B cell (primary cell): ENCODE data around the gene TCEAL3. TPM values are rescaled to one million over a fixed set of nuclear protein-coding genes. Genes with fewer than 3 reads are reported as not detected.
"Not testable (repeated sequence)": the region's sequence is repeated elsewhere in the genome, so short reads cannot be mapped to it uniquely, and the experiment has no call there.

Experiments
- ATAC-seq: fragments of 200-7000 bp; cut with Tn5 transposase; one replicate; pipeline ENCODE4 v1.10.0; 2021; ENCODE audit warnings: low read depth, mild to moderate bottlenecking, moderate number of reproducible peaks, moderate library complexity
- CTCF ChIA-PET: fragments of 350-600 bp; sonication (Branson Sonifier 250); formaldehyde crosslinking; loops from one replicate; lab custom pipeline; 2021; ENCODE audit warnings: antibody characterized with exemption, inconsistent platforms; lab: Charles Lee
- POLR2A ChIA-PET: fragments of 350-600 bp; sonication (Branson Sonifier 250); formaldehyde crosslinking; loops from one replicate; lab custom pipeline; 2021; ENCODE audit warnings: antibody characterized with exemption; lab: Charles Lee
- DNase-seq: peaks from one replicate; pipeline ENCODE4 v3.0.0; 2013
- H2AFZ ChIP-seq: 2 replicates; pipeline ENCODE4 v1.6.1; 2012; ENCODE audit warnings: mild to moderate bottlenecking, low read depth, low read length; ENCODE audit not compliant: insufficient read depth, poor library complexity, severe bottlenecking
- H3K27ac ChIP-seq, 2 donors: 1 replicate in 1 of 2; 2 replicates in 1 of 2; pipeline ENCODE4 v1.5.1; 2012 to 2013; ENCODE audit warnings: low read length in 2 of 2, mild to moderate bottlenecking in 2 of 2, moderate library complexity in 1 of 2
- H3K27me3 ChIP-seq, 4 experiments: fragments of 200-600 bp in 1 of 4; sonication (generic) in 1 of 4; replicated peaks in 1 of 4; 1 replicate in 2 of 4; 2 replicates in 2 of 4; pipeline versions ENCODE4 v1.6.1 to v1.7.0; 2013 to 2016; ENCODE audit warnings: low read length in 3 of 4, mild to moderate bottlenecking in 2 of 4, mixed read lengths in 1 of 4, moderate library complexity in 1 of 4; ENCODE audit not compliant: insufficient read depth in 4 of 4, control insufficient read depth in 3 of 4; ENCODE audit errors: control extremely low read depth in 1 of 4
- H3K36me3 ChIP-seq, 2 experiments: replicated peaks in 1 of 2; 1 replicate in 1 of 2; 2 replicates in 1 of 2; pipeline versions ENCODE4 v1.6.1 to v1.7.1; 2013; ENCODE audit warnings: low read length in 1 of 2; ENCODE audit not compliant: insufficient read depth in 2 of 2, control insufficient read depth in 1 of 2; ENCODE audit errors: control extremely low read depth in 1 of 2, extremely low read depth in 1 of 2
- H3K4me1 ChIP-seq, 2 donors: fragments of 200-600 bp in 1 of 2; sonication (generic) in 1 of 2; 1 replicate in 1 of 2; 2 replicates in 1 of 2; pipeline versions ENCODE4 v1.5.1 to v1.6.1; 2013 to 2017; ENCODE audit warnings: low read length in 2 of 2; ENCODE audit not compliant: control insufficient read depth in 2 of 2, insufficient read depth in 2 of 2
- H3K4me2 ChIP-seq: replicated peaks from 2 replicates; pipeline ENCODE3; 2012; ENCODE audit warnings: mild to moderate bottlenecking, low read depth, low read length; ENCODE audit not compliant: poor library complexity, severe bottlenecking
- H3K4me3 ChIP-seq, 5 experiments: fragments of 200-600 bp in 1 of 5; sonication (generic) in 1 of 5; 1 replicate in 3 of 5; 2 replicates in 2 of 5; pipeline versions ENCODE4 v1.5.1 to v1.7.0; 2011 to 2016; ENCODE audit warnings: low read length in 4 of 5, mild to moderate bottlenecking in 4 of 5, low read depth in 2 of 5, control low read depth in 1 of 5, moderate library complexity in 1 of 5; ENCODE audit not compliant: insufficient read depth in 1 of 5; ENCODE audit errors: control extremely low read depth in 1 of 5, extremely low read depth in 1 of 5
- H3K79me2 ChIP-seq: fragments of 200-600 bp; sonication (generic); one replicate; pipeline ENCODE4 v1.6.0; 2016; ENCODE audit warnings: low read length; ENCODE audit not compliant: control insufficient read depth, insufficient read depth
- H3K9ac ChIP-seq: fragments of 200-600 bp; sonication (generic); 2 replicates; pipeline ENCODE4 v1.6.1; 2017; ENCODE audit warnings: mild to moderate bottlenecking, low read length, moderate library complexity
- H3K9me3 ChIP-seq, 3 donors: one replicate each; pipeline versions ENCODE4 v1.6.1 to v1.7.1; 2013; ENCODE audit warnings: low read length in 2 of 3; ENCODE audit not compliant: control insufficient read depth in 2 of 3, insufficient read depth in 1 of 3; ENCODE audit errors: control extremely low read depth in 1 of 3
- H4K20me1 ChIP-seq: 2 replicates; pipeline ENCODE4 v1.6.0; 2012; ENCODE audit warnings: mild to moderate bottlenecking, low read length; ENCODE audit not compliant: insufficient read depth, control insufficient read depth, poor library complexity, severe bottlenecking
- H3K27ac Mint-ChIP-seq: one replicate; pipeline ENCODE4 v1.8.0; 2021; ENCODE audit warnings: mixed read lengths
- H3K27me3 Mint-ChIP-seq: one replicate; pipeline ENCODE4 v1.8.0; 2021; ENCODE audit warnings: mixed read lengths
- H3K4me1 Mint-ChIP-seq: one replicate; pipeline ENCODE4 v1.8.0; 2021; ENCODE audit warnings: mixed read lengths
- H3K4me3 Mint-ChIP-seq: one replicate; pipeline ENCODE4 v1.8.0; 2021; ENCODE audit warnings: mixed read lengths
- H3K9me3 Mint-ChIP-seq: one replicate; pipeline ENCODE4 v1.8.0; 2022; ENCODE audit warnings: mixed read lengths; ENCODE audit not compliant: insufficient read depth
- EZH2 ChIP-seq: IDR thresholded peaks from 2 replicates; pipeline ENCODE4 v1.6.1; 2012; ENCODE audit warnings: borderline replicate concordance, low read depth, mild to moderate bottlenecking, moderate library complexity, low read length; ENCODE audit not compliant: insufficient read depth, poor library complexity, severe bottlenecking
- WGBS: methylation state at CpG from one replicate; pipeline ENCODE4 v1.1.5; 2013; ENCODE audit warnings: missing lambda C conversion rate; ENCODE audit not compliant: insufficient coverage; 5-methylcytosine and 5-hydroxymethylcytosine counted together
- intact Hi-C: fragments of 100-400 bp; cut with micrococcal nuclease; formaldehyde crosslinking; loops from one replicate; pipeline ENCODE4 v1.10.0; 2022
- polyA plus RNA-seq: library from polyadenylated mRNA; depleted of rRNA; stranded (reverse); fragments of >200 nt; gene quantifications from 2 replicates; pipeline ENCODE4 v1.2.3, GENCODE V29; 2012
- total RNA-seq, 2 donors: library from RNA; stranded (reverse); fragments of 120-200 nt in 1 of 2; gene quantifications; 1 replicate in 1 of 2; 2 replicates in 1 of 2; pipeline versions ENCODE4 v1.2.3 to v1.2.4, GENCODE V29; 2013 to 2022
- TF ChIP-seq, protein P1 (sequence below): fragments of 200-600 bp; IDR thresholded peaks from one replicate; pipeline ENCODE4 v1.8.0; 2022; ENCODE audit warnings: antibody characterized with exemption, mild to moderate bottlenecking

The TCEAL3 gene
- total and polyA plus RNA-seq, 2 donors (not counting 1 experiment from before 2014, with no cell fraction given) = 1.3 to 6.7 TPM

DNA sequence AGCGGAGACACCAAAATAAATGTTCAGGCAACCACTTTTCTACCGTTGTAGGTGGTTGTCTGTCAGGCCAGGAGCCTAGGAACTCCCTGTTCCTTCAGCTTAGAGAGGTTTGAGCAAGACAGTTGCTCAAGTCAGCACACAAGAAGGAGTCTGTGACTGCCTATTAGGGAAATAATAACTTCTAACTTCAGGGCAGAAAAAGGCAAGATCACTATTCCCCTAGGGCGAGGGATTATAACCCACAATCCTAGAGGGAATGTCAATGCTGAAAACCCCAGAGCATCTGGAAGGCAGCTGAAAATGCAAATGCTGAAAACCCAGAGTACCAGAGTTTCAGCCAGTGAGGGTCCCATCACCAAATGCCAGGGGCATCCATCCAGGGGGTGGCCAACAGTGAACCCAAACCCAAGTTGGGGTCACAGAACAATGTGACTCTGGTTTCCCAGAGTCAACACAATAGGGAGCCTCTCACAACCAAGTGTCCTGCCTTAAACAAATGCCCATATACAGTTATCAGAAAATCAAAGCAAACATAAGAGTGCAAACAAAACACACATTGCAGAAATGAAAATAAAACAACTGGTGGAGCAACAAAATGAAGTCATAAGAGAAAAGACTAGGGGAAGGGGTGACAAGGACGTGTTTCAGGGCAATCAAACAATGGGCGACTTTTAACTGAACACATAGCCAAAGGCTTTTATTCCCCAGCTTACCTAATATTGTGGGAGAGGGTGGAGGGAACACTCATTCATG lies 51.1 kb downstream of the TCEAL3 start:
- CTCF ChIA-PET = no interaction called here
- Histone ChIP-seq H3K4me2 (no peak overlapping the region), H3K79me2 (no peaks in the 10 kb centered on the region), H3K4me1 (no peaks in the 10 kb centered on the region), H3K36me3 (no peaks in the 10 kb centered on the region), H2AFZ (no peak overlapping the region), H4K20me1 (no peaks in the 10 kb centered on the region), H3K27me3 (peaks cover 0 to 5% (median 0%) of the 10 kb centered on the region in 4 experiments), H3K9ac (no peak overlapping the region), H3K9me3 (no peaks in the 10 kb centered on the region), H3K27ac (no peak overlapping the region), H3K4me3 (no peak overlapping the region)
- Mint-ChIP-seq H3K27me3 (peaks cover 12% of the 10 kb centered on the region), H3K4me1 (no peaks in the 10 kb centered on the region), H3K4me3 (no peak overlapping the region), H3K27ac (no peak overlapping the region), H3K9me3 (no peaks in the 10 kb centered on the region)
- POLR2A ChIA-PET = no interaction called here
- no CpG with 5 or more reads among the region's 5 CpGs for WGBS
- DNase-seq (no peak), ATAC-seq (no peak)
- TF ChIP-seq EZH2 = no peak
- TF ChIP-seq, protein P1, sequence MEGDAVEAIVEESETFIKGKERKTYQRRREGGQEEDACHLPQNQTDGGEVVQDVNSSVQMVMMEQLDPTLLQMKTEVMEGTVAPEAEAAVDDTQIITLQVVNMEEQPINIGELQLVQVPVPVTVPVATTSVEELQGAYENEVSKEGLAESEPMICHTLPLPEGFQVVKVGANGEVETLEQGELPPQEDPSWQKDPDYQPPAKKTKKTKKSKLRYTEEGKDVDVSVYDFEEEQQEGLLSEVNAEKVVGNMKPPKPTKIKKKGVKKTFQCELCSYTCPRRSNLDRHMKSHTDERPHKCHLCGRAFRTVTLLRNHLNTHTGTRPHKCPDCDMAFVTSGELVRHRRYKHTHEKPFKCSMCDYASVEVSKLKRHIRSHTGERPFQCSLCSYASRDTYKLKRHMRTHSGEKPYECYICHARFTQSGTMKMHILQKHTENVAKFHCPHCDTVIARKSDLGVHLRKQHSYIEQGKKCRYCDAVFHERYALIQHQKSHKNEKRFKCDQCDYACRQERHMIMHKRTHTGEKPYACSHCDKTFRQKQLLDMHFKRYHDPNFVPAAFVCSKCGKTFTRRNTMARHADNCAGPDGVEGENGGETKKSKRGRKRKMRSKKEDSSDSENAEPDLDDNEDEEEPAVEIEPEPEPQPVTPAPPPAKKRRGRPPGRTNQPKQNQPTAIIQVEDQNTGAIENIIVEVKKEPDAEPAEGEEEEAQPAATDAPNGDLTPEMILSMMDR = no peak
- intact Hi-C loops = no loop called here

DNA sequence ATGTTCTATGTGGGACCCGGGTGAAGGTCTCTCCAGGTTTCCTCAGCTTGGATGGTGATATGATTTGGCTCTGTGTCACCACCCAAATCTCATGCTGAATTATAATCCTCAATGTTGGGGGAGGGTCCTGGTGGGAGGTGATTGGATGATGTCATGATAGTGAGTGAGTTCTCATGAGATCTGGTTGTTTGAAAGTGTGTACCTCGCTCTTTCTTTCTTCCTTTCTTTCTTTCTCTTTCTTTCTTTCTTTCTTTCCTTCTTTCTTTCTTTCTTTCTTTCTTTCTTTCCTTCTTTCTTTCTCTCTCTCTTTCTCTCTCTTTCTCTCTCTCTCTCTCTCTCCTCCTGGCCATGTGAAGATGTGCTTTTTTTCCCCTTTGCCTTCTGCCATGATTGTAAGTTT lies 51.7 kb downstream of the TCEAL3 start:
- DNase-seq, ATAC-seq: not testable (repeated sequence)

More for the DNA sequence above, 51.7 kb downstream of the TCEAL3 start:
- no CpG with 5 or more reads among the region's 2 CpGs for WGBS
- H2AFZ ChIP-seq, H3K36me3 ChIP-seq, intact Hi-C loops, H3K9ac ChIP-seq, H3K4me3 ChIP-seq, H3K4me3 Mint-ChIP-seq, CTCF ChIA-PET, H3K79me2 ChIP-seq, H3K27ac Mint-ChIP-seq, H3K4me1 ChIP-seq, H3K9me3 ChIP-seq, H3K9me3 Mint-ChIP-seq, H3K27ac ChIP-seq, H3K27me3 ChIP-seq, H3K4me1 Mint-ChIP-seq, H3K4me2 ChIP-seq, H4K20me1 ChIP-seq, POLR2A ChIA-PET: not testable (repeated sequence)
- H3K27me3 Mint-ChIP-seq = peaks cover 16% of the 10 kb centered on the region

Other genes with a start within 250 kb of the TCEAL3 start
- gene BEX3, start 231.4 kb upstream of the TCEAL3 start, total RNA-seq = 1.7 TPM in 1 of 2 replicates, not detected in the other
- gene BEX3, start 231.4 kb upstream of the TCEAL3 start, polyA plus RNA-seq = 0.37 and 2.2 TPM in 2 replicates
- gene RAB40A, start 88.5 kb upstream of the TCEAL3 start, total RNA-seq = 0.36 and 0.67 TPM in 2 replicates
- 0.07 and 0.15 TPM in 2 replicates for gene RAB40A, start 88.5 kb upstream of the TCEAL3 start, polyA plus RNA-seq
- 22.4 and 23.1 TPM in 2 replicates for gene TCEAL4, start 22.4 kb upstream of the TCEAL3 start, total RNA-seq
- 3.0 and 6.5 TPM in 2 replicates for gene TCEAL4, start 22.4 kb upstream of the TCEAL3 start, polyA plus RNA-seq
- gene TCEAL1, start 21.0 kb downstream of the TCEAL3 start, total RNA-seq = 15.1 and 16.7 TPM in 2 replicates
- gene TCEAL1, start 21.0 kb downstream of the TCEAL3 start, polyA plus RNA-seq = 12.5 and 13.4 TPM in 2 replicates
- gene MORF4L2, start 78.7 kb downstream of the TCEAL3 start, total RNA-seq = 81.8 and 103 TPM in 2 replicates
- 69.3 and 142 TPM in 2 replicates for gene MORF4L2, start 78.7 kb downstream of the TCEAL3 start, polyA plus RNA-seq
- gene TMEM31, start 102.9 kb downstream of the TCEAL3 start, total RNA-seq = 0.44 TPM in 1 of 2 replicates, not detected in the other
- 0.23 and 0.25 TPM in 2 replicates for gene TMEM31, start 102.9 kb downstream of the TCEAL3 start, polyA plus RNA-seq
- not detected in 2 replicates for gene PLP1, start 168.9 kb downstream of the TCEAL3 start, total RNA-seq
- not detected in 2 replicates for gene PLP1, start 168.9 kb downstream of the TCEAL3 start, polyA plus RNA-seq
- 0.44 and 0.75 TPM in 2 replicates for gene RAB9B, start 224.3 kb downstream of the TCEAL3 start, total RNA-seq
- 0.23 and 0.43 TPM in 2 replicates for gene RAB9B, start 224.3 kb downstream of the TCEAL3 start, polyA plus RNA-seq